ENCODE data around the gene WBP1. TPM values are rescaled to one million over a fixed set of nuclear protein-coding genes. Genes with fewer than 3 reads are reported as not detected.
"Not testable (repeated sequence)": the region's sequence is repeated elsewhere in the genome, so short reads cannot be mapped to it uniquely, and the experiment has no call there.

The WBP1 gene
- total and polyA plus RNA-seq, 9 donors: 44.3 to 74.9 (median 66.4) TPM

DNA sequence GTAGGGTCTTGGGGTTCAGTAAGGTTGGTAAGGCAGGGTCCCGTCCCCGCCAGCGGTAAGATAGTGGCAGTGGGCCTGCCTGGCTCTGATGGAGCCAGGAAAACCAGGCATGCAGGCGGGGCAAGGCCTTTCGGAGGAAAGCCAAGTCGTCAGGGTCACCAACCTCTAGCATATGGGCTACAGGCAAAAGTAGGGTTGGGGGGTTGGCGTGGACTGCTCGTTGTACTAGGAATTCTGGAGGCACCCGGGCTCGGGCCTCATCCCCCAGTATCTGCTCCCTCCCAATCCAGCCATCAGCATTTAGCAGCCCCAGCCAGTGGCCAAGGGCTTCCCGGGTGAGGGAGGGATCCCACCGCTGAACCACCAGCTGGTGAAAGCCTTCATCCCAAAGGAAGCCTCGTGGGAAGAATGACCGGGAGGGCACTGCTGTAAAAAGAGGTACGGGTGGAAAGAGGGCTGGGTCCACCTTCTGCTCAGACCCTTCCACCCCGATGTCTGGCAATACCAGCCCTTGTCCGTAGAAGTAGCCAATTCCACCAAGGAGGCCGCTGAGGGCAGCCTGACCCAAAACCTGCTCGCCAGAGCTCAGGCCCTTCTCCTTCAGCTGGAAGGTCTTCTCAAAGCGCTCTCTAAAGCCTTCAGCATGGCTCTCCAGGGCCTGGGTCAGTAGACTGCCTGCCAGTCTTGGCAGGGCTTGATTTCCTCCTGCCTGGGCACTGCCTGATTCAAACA, 4.0 kb downstream of the WBP1 start:
- Histone ChIP-seq H3K4me1 (ENCODE audit: control insufficient read depth, insufficient read depth, low read length) (peaks cover 19% of the 10 kb centered on the region), H3K27me3 (ENCODE audit: control insufficient read depth, insufficient read depth, low read length) (no peaks in the 10 kb centered on the region), H3K9me3 (replicated peaks; ENCODE audit: control insufficient read depth, low read depth, low read length) (no peaks in the 10 kb centered on the region), H3K27ac (ENCODE audit: low read length) (no peak overlapping the region), H3K4me3 (ENCODE audit: low read length) (no peak overlapping the region), H3K36me3 (ENCODE audit: control insufficient read depth, insufficient read depth, low read length) (peaks cover 26% of the 10 kb centered on the region)
- 93% methylated on average over 12 of the region's 20 CpGs for whole genome bisulfite sequencing (ENCODE audit: insufficient coverage)
- no peak for DNase-seq

DNA sequence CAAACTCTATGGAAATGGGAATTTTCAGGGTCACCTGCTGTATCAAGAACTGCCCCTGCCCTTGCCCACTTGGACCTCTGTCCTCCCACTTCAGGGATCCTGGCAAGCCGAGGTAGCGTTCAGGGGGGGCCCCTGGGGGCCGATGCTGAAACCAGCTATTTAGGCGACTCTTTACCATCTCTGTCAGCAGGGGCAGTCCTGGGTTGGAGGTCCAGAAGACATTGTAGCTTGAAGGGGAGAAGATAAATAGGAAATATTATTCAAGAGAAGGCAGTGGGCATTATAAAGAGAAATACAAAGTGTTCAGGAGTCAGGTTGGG, 4.5 kb downstream of the WBP1 start:
- H3K27ac ChIP-seq (ENCODE audit: low read length): no peak overlapping the region
- 80% methylated on average over 1 of the region's 4 CpGs for WGBS (ENCODE audit: insufficient coverage)
- no peak overlapping the region for H3K4me3 ChIP-seq (ENCODE audit: low read length)
- H3K27me3 ChIP-seq (ENCODE audit: control insufficient read depth, insufficient read depth, low read length): no peaks in the 10 kb centered on the region
- H3K4me1 ChIP-seq (ENCODE audit: control insufficient read depth, insufficient read depth, low read length): peaks cover 19% of the 10 kb centered on the region
- H3K9me3 ChIP-seq (replicated peaks; ENCODE audit: control insufficient read depth, low read depth, low read length): no peaks in the 10 kb centered on the region
- H3K36me3 ChIP-seq (ENCODE audit: control insufficient read depth, insufficient read depth, low read length): peaks cover 26% of the 10 kb centered on the region
- no peak for DNase-seq

DNA sequence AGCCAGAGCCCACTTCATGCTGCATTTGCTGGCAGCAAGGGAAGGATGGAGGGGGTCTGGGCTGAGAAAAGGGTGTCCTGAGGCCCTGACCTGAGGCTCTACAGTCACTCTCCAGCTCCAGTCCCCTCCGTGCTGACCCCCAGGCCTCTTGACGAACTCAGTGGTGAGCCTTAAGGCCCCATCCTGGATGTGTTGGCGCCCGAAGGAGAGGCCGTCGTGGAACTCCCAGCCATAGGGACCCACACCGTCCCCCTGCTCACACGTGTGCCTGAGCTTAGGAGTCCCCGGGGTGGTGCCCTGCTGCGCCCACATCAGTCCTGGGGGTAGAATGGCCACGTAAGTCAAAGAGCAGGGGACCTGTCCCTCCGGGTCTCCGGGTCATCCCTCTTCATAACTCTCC, 6.2 kb downstream of the WBP1 start:
- DNase-seq: peak; percentile 19
- WGBS (ENCODE audit: insufficient coverage): under 1% methylated on average over 11 of the region's 13 CpGs

DNA sequence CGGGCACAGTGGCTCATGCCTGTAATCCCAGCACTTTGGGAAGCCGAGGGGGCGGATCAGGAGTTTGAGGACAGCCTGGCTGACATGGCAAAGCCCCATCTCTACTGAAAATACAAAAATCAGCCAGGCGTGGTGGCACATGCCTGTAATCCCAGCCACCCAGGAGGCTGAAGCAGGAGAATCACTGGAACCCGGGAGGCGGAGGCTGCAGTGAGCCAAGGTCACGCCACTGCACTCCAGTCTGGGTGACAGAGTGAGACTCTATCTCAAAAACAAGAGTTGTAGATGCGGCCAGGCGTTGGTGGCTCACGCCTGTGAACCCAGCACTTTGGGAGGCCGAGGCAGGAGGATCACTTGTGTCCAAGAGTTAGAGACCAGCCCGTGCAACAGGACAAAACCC, 12.5 kb downstream of the WBP1 start:
- not testable (repeated sequence) for H3K9me3 ChIP-seq (replicated peaks; ENCODE audit: control insufficient read depth, low read depth, low read length); DNase-seq; H3K27me3 ChIP-seq (ENCODE audit: control insufficient read depth, insufficient read depth, low read length); H3K27ac ChIP-seq (ENCODE audit: low read length); H3K4me3 ChIP-seq (ENCODE audit: low read length)
- Histone ChIP-seq H3K36me3 (ENCODE audit: control insufficient read depth, insufficient read depth, low read length) (peaks cover 17% of the 10 kb centered on the region), H3K4me1 (ENCODE audit: control insufficient read depth, insufficient read depth, low read length) (peaks cover 11% of the 10 kb centered on the region)
- WGBS (ENCODE audit: insufficient coverage): 95% methylated on average over 4 of the region's 12 CpGs

More for the DNA sequence above, 6.2 kb downstream of the WBP1 start:
- Histone ChIP-seq H3K4me3 (ENCODE audit: low read length) (peak overlapping the region; percentile 90), H3K36me3 (ENCODE audit: control insufficient read depth, insufficient read depth, low read length) (peaks cover 26% of the 10 kb centered on the region), H3K4me1 (ENCODE audit: control insufficient read depth, insufficient read depth, low read length) (peaks cover 13% of the 10 kb centered on the region), H3K9me3 (replicated peaks; ENCODE audit: control insufficient read depth, low read depth, low read length) (no peaks in the 10 kb centered on the region), H3K27me3 (ENCODE audit: control insufficient read depth, insufficient read depth, low read length) (no peaks in the 10 kb centered on the region), H3K27ac (ENCODE audit: low read length) (peak overlapping the region; percentile 7)

DNA sequence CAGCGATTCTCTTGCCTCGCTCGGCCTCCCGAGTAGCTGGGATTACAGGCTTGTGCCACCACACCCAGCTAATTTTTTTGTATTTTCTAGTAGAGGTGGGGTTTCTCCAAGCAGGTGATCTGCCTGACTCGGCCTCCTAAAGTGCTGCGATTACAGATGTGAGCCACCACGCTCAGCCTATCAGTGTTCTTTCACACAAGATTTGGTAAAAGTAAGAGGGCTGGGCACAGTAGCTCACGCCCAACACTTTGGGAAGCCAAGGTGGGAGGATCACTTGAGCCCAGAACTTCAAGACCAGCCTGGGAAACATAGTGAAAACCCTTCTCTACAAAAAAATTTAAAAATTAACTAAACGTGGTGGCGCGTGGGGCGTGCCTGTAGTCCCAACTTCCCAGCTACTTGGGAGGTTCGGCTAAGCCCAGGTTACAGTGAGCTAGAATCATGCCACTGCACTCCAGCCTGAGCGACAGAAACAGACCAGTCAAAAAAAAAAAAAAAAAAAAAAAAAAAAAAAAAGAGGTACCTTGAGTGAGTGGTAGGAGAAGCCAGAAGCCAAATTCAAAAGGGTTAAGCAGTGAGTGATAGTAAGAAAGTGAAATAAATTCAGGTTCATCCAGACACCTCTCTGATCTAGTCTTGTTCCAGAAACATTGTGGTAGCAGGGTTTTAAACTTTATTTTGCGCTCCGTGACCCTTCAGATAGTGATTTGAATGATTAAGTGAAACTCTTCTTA, 13.3 kb downstream of the WBP1 start:
- Histone ChIP-seq H3K27ac (ENCODE audit: low read length) (peak overlapping the region; percentile 86), H3K9me3 (replicated peaks; ENCODE audit: control insufficient read depth, low read depth, low read length) (no peaks in the 10 kb centered on the region), H3K4me1 (ENCODE audit: control insufficient read depth, insufficient read depth, low read length) (peaks cover 11% of the 10 kb centered on the region), H3K27me3 (ENCODE audit: control insufficient read depth, insufficient read depth, low read length) (no peaks in the 10 kb centered on the region), H3K36me3 (ENCODE audit: control insufficient read depth, insufficient read depth, low read length) (peaks cover 22% of the 10 kb centered on the region), H3K4me3 (ENCODE audit: low read length) (peak overlapping the region; percentile 51)
- DNase-seq: no peak
- 45% methylated on average over 4 of the region's 16 CpGs for WGBS (ENCODE audit: insufficient coverage)

DNA sequence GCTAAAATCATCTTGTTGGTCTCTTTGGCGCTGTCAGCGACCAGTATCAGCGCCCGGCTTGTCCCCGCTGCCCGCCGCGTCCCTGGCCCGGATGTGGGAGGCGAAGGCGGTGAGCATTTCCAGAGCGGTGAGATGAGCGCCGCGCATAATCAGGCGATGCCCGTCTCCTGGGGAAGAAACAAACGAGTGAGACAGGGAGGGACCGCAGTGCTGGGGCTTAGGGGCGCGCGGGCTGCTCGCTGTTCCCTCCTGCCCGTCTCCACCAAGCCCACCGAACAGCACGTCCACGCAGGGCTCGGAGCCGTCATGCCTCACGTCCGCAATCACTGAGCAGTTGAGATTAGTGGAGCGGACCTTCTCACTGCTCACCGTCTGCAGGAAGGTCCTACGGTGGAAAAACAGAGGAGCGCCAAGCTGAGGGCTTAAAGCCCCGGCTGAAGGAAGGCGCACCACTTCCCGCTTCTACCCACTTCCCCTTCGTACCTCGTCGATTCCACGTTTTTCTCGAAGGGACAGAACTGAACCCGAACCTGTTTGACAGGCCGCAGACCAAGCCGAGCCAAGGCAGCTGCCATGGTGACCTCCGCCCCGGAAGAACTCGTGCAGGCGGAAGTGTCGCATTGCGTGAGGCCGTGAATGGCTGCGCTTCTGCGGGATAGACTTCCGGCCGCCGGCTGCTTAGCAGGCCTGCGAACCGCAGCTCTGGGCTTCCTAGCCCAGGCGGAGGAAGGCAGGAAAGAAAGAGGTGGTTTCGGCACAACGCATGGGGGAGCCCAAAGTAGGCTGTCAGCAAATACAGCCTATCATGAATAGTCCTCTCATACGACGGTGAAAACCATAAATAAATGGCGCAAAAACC, 14.1 kb downstream of the WBP1 start, which contains the start of gene MRPL53:
Gene MRPL53 (minus strand): TSS at position 595 of the 859 bp plus-strand sequence. CDS start 20 bp downstream, at position 575.
- Histone ChIP-seq H3K9me3 (replicated peaks; ENCODE audit: control insufficient read depth, low read depth, low read length) (no peaks in the 10 kb centered on the region), H3K36me3 (ENCODE audit: control insufficient read depth, insufficient read depth, low read length) (peaks cover 29% of the 10 kb centered on the region), H3K4me1 (ENCODE audit: control insufficient read depth, insufficient read depth, low read length) (peaks cover 11% of the 10 kb centered on the region), H3K27me3 (ENCODE audit: control insufficient read depth, insufficient read depth, low read length) (no peaks in the 10 kb centered on the region), H3K27ac (ENCODE audit: low read length) (peak within 1 kb of the TSS; percentile 86), H3K4me3 (ENCODE audit: low read length) (peak within 1 kb of the TSS; percentile 51)
- DNase-seq: peak; percentile 98
- 0% methylated on average over 62 of the region's 66 CpGs for WGBS (ENCODE audit: insufficient coverage)

DNA sequence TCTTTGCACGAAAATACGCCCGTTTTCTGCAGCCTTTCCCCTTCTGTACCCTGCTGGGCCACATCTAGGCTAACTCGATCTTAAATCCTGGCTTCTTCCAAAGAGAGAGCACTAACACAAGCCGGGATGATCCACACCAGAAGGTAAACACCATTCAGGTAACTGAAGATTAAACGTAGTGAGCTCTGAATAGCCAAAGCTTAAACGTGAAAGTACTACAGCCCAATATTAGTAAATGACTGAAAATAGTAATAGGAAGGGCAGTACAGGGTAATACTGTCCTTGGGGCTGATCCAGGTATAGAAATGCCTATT, 14.7 kb downstream of the WBP1 start:
- 0% methylated on average over 3 of the region's 7 CpGs for WGBS (ENCODE audit: insufficient coverage)

DNA sequence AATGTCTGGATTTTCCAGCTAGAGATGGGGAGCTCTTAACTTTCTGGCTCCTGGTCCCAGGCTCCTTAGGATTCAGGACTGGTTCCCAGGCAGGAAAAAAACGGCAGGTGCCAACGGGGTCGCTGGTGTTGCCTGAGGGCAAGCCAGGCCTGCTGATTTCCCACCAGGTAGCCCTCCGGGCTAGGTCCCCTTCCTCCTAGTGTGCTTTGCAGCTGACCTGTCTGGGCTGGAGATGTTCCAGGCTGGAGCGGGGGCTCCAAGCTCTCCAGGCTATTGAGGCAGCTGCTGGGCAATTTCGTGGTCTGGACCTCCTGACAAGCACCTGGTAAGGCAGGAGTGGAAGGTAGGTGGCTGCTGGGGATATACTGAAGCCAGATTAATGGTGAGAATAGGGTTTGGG, 16.2 kb downstream of the WBP1 start:
- Histone ChIP-seq H3K9me3 (replicated peaks; ENCODE audit: control insufficient read depth, low read depth, low read length) (no peaks in the 10 kb centered on the region), H3K27me3 (ENCODE audit: control insufficient read depth, insufficient read depth, low read length) (no peaks in the 10 kb centered on the region), H3K4me1 (ENCODE audit: control insufficient read depth, insufficient read depth, low read length) (peaks cover 11% of the 10 kb centered on the region), H3K36me3 (ENCODE audit: control insufficient read depth, insufficient read depth, low read length) (peaks cover 38% of the 10 kb centered on the region), H3K4me3 (ENCODE audit: low read length) (no peak overlapping the region), H3K27ac (ENCODE audit: low read length) (no peak overlapping the region)
- no peak for DNase-seq
- WGBS (ENCODE audit: insufficient coverage): 91% methylated on average over 6 of the region's 6 CpGs

More for the DNA sequence above, 14.7 kb downstream of the WBP1 start:
- H3K27ac ChIP-seq (ENCODE audit: low read length): peak overlapping the region; percentile 86
- H3K9me3 ChIP-seq (replicated peaks; ENCODE audit: control insufficient read depth, low read depth, low read length): no peaks in the 10 kb centered on the region
- peak overlapping the region; percentile 51 for H3K4me3 ChIP-seq (ENCODE audit: low read length)
- no peak for DNase-seq
- H3K36me3 ChIP-seq (ENCODE audit: control insufficient read depth, insufficient read depth, low read length): peaks cover 34% of the 10 kb centered on the region
- H3K27me3 ChIP-seq (ENCODE audit: control insufficient read depth, insufficient read depth, low read length): no peaks in the 10 kb centered on the region
- peaks cover 11% of the 10 kb centered on the region for H3K4me1 ChIP-seq (ENCODE audit: control insufficient read depth, insufficient read depth, low read length)

DNA sequence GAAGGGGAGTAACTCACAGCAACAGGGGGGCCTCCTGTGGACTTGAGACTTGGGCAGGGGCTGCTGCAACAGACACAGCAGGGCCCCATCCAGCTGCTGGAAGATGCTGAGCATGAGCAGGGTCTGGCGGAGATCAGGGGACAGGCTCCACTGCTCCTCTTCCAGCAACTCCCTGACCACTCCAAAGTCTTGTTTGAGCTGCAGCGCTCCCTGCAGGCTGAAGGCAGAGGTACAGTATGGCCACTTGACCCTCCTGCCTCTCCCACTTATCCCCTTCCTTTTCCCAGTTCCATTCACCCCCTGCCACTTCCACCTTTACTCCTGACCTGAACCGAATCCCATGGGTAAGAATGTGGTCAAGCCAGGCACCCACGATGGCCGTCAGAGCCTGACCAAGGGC, 16.7 kb downstream of the WBP1 start:
- DNase-seq: no peak
- whole genome bisulfite sequencing (ENCODE audit: insufficient coverage): 78% methylated on average over 5 of the region's 5 CpGs
- no peaks in the 10 kb centered on the region for H3K9me3 ChIP-seq (replicated peaks; ENCODE audit: control insufficient read depth, low read depth, low read length)
- peaks cover 39% of the 10 kb centered on the region for H3K36me3 ChIP-seq (ENCODE audit: control insufficient read depth, insufficient read depth, low read length)
- H3K27ac ChIP-seq (ENCODE audit: low read length): no peak overlapping the region
- H3K4me3 ChIP-seq (ENCODE audit: low read length): no peak overlapping the region
- no peaks in the 10 kb centered on the region for H3K27me3 ChIP-seq (ENCODE audit: control insufficient read depth, insufficient read depth, low read length)
- H3K4me1 ChIP-seq (ENCODE audit: control insufficient read depth, insufficient read depth, low read length): peaks cover 11% of the 10 kb centered on the region

DNA sequence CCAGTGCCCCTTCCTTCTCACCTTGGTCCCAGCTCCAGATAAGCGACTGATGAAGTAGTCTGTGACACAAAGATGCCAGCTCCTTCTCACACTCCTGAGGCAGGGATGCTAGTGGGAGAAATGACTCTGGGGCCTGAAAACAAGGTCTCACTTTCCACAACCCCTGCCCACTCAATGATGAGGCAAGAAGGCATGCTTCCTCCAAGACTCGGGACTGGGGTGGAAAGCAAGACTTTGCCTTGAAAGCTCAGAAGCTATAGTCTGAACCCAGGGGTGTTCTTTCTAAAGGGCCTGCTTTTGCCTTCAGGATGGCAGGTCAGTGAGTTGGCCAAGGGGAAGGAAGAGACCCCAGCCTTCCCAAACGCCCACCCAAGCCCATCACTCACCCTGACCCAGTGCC, 23.2 kb downstream of the WBP1 start:
- Histone ChIP-seq H3K36me3 (ENCODE audit: control insufficient read depth, insufficient read depth, low read length) (peaks cover 35% of the 10 kb centered on the region), H3K9me3 (replicated peaks; ENCODE audit: control insufficient read depth, low read depth, low read length) (no peaks in the 10 kb centered on the region), H3K4me1 (ENCODE audit: control insufficient read depth, insufficient read depth, low read length) (peaks cover 24% of the 10 kb centered on the region), H3K27me3 (ENCODE audit: control insufficient read depth, insufficient read depth, low read length) (no peaks in the 10 kb centered on the region), H3K27ac (ENCODE audit: low read length) (no peak overlapping the region), H3K4me3 (ENCODE audit: low read length) (peak overlapping the region; percentile 86)
- no CpG with 5 or more reads among the region's 3 CpGs for WGBS (ENCODE audit: insufficient coverage)
- DNase-seq: no peak
